ENCODE measurements around the gene SCG3. TPM values are rescaled to one million over a fixed set of nuclear protein-coding genes. Genes with fewer than 3 reads are reported as not detected.
"Not testable (repeated sequence)": the region's sequence is repeated elsewhere in the genome, so short reads cannot be mapped to it uniquely, and the experiment has no call there.

Gene SCG3
- total and polyA plus RNA-seq, 4 donors, result 0.15 TPM; not detected in 3

DNA sequence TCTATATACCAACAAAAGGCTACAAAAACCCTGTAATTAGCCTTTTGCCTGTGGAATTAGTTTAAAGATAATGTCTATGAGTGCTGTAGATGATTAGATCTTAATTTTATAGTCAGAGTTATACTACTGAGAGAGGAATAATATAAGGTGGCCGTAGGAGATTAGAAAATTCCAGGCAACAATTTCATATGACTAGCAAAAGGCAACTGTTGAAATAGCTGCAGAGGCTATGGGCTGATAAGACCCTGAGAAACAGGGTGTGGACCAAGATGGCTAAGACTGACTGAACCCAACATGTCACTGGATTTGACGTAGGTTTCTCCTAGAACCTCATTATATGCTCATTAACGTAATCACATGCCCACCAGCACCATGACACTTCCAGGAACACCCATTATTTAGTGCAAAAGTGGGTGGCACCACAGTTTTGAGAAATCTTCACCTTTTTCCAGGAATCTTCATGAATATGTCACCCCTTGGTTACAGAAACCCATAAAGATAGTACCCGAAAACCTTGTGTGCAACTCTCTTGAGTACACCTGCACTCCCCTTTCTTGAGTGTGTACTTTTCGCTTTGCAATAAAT is 29.1 kb upstream of the SCG3 start:
- 78 to 82% methylated on average over 5 of the region's 5 CpGs for WGBS, 2 donors
- intact Hi-C loops (cut with DNase I), result no loop called here
- ATAC-seq (ENCODE audit: low FRiP score), result no peak

DNA sequence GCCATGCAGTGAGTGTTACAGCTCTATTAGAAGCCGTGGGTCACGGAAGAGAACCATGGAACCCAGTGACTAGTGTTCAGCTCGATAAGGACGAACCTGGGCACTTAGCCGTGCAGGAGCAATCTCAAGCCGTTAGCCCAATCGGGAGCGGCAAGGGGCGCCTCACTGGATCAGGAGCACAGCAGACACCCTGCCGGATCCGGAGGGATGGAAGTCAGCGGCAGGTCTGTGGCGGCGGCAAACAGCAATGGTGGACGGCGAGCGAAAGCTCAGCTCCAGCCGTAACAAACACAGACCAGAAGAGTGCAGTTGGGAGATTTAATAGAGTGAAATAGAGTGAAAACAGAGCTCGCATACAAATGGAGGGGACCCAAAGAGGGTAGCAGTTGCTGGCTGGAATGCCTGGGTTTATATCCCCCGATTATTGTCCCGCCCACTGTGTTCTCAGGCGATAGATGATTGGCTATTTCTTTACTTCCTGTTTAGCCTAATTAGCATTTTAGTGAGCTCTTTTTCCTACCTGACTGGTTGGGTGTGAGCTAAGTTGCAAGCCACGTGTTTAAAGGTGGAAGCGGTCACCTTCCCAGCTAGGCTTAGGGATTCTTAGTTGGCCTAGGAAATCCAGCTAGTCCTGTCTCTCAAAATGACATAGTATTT is 25.8 kb upstream of the SCG3 start:
- intact Hi-C loops (cut with DNase I); DNase-seq; H3K36me3 ChIP-seq (ENCODE audit: control insufficient read depth in 1 of 2, insufficient read depth in 2 of 2, low read length in 1 of 2); H3K27ac ChIP-seq (ENCODE audit: low read depth in 1 of 2, low read length in 2 of 2); H3K27me3 ChIP-seq (ENCODE audit: control insufficient read depth in 1 of 2, insufficient read depth in 2 of 2, low read length in 1 of 2); ATAC-seq (ENCODE audit: low FRiP score); H3K9me3 ChIP-seq (ENCODE audit: control insufficient read depth, low read length); H3K4me1 ChIP-seq (ENCODE audit: control insufficient read depth in 1 of 2, insufficient read depth in 2 of 2, low read length in 2 of 2); H3K4me3 ChIP-seq (ENCODE audit: low read length in 2 of 2): not testable (repeated sequence)
- 92 to 94% methylated on average over 24 of the region's 24 CpGs for WGBS, 2 donors

More for the DNA sequence above, 29.1 kb upstream of the SCG3 start:
- Histone ChIP-seq H3K4me1 (ENCODE audit: control insufficient read depth in 1 of 2, insufficient read depth in 2 of 2, low read length in 2 of 2) (no peaks in the 10 kb centered on the region), H3K36me3 (ENCODE audit: control insufficient read depth in 1 of 2, insufficient read depth in 2 of 2, low read length in 1 of 2) (no peaks in the 10 kb centered on the region), H3K9me3 (ENCODE audit: control insufficient read depth, low read length) (no peaks in the 10 kb centered on the region), H3K4me3 (ENCODE audit: low read length in 2 of 2) (no peak overlapping the region), H3K27me3 (ENCODE audit: control insufficient read depth in 1 of 2, insufficient read depth in 2 of 2, low read length in 1 of 2) (no peaks in the 10 kb centered on the region), H3K27ac (ENCODE audit: low read depth in 1 of 2, low read length in 2 of 2) (no peak overlapping the region)
- DNase-seq, result no peak

DNA sequence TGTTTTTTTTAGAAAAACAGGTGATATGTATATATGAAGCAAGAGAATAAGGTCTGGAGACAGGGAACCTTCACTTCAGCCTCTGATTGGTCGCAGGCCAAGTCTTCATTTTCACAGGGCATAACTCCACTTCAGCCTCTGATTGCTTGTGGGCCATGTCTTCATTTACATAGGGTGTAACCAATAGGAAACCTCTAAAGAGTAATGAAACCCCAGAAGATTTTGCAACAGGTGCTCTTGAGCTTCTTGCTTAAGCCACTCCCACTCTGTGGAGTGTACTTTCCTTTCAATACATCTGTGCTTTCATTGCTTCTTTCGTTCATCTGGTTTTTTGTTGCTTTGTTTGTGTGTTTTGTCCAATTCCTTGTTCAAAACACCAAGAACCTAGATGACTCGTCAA is 22.6 kb upstream of the SCG3 start:
- no peaks in the 10 kb centered on the region for H3K9me3 ChIP-seq (ENCODE audit: control insufficient read depth, low read length)
- no peak overlapping the region for H3K4me3 ChIP-seq (ENCODE audit: low read length in 2 of 2)
- intact Hi-C loops (cut with DNase I), result no loop called here
- WGBS, 2 donors, result 74 to 82% methylated on average over 3 of the region's 3 CpGs
- DNase-seq, result no peak
- H3K27ac ChIP-seq (ENCODE audit: low read depth in 1 of 2, low read length in 2 of 2), result no peak overlapping the region
- no peaks in the 10 kb centered on the region for H3K36me3 ChIP-seq (ENCODE audit: control insufficient read depth in 1 of 2, insufficient read depth in 2 of 2, low read length in 1 of 2)
- ATAC-seq (ENCODE audit: low FRiP score), result no peak
- no peaks in the 10 kb centered on the region for H3K4me1 ChIP-seq (ENCODE audit: control insufficient read depth in 1 of 2, insufficient read depth in 2 of 2, low read length in 2 of 2)
- H3K27me3 ChIP-seq (ENCODE audit: control insufficient read depth in 1 of 2, insufficient read depth in 2 of 2, low read length in 1 of 2), result no peaks in the 10 kb centered on the region

DNA sequence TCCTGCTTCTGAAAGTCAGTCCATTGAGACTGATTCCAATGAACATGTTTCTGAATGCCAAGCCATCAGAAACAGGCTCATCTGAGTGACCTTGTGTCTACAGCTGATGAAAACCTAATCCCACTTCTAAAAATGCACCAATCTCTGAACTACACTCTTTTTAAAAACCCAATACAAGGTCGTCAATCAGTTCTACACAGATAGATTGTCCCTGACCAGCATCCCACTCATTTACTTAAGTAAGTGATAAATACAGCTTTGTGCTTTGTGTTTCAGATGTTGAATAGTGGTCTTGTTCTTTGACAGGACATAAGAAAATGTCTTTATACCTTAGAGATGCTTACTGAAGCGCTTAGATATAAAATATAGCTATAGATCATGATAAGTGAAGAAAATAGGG is 20.2 kb upstream of the SCG3 start:
- DNase-seq (no peak), ATAC-seq (ENCODE audit: low FRiP score) (no peak)
- no peaks in the 10 kb centered on the region for H3K27me3 ChIP-seq (ENCODE audit: control insufficient read depth in 1 of 2, insufficient read depth in 2 of 2, low read length in 1 of 2)
- H3K36me3 ChIP-seq (ENCODE audit: control insufficient read depth in 1 of 2, insufficient read depth in 2 of 2, low read length in 1 of 2), result no peaks in the 10 kb centered on the region
- intact Hi-C loops (cut with DNase I), result no loop called here
- no peak overlapping the region for H3K4me3 ChIP-seq (ENCODE audit: low read length in 2 of 2)
- WGBS, 2 donors, result 81 to 87% methylated on average over 2 of the region's 2 CpGs
- H3K4me1 ChIP-seq (ENCODE audit: control insufficient read depth in 1 of 2, insufficient read depth in 2 of 2, low read length in 2 of 2), result no peaks in the 10 kb centered on the region
- H3K27ac ChIP-seq (ENCODE audit: low read depth in 1 of 2, low read length in 2 of 2), result no peak overlapping the region
- H3K9me3 ChIP-seq (ENCODE audit: control insufficient read depth, low read length), result no peaks in the 10 kb centered on the region

DNA sequence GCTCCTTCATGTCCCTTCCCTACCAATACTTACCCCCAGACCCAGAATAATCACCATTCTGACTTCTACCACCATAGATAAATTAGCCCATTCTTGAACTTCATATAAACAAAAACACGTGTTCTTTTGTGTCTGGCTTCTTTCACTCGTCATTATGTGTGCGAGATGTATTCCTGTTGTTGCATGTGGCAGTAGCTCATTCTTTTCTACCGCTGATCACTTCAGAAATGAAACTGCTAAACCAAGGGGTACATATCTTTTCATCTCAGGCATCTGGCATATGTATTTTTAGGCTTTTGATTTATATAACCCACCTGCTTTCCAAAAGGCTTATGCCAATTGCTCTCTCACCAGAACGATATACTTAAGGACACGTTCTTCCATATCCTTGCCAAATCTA is 13.8 kb upstream of the SCG3 start:
- no peak overlapping the region for H3K27ac ChIP-seq (ENCODE audit: low read depth in 1 of 2, low read length in 2 of 2)
- intact Hi-C loops (cut with DNase I), result no loop called here
- H3K4me1 ChIP-seq (ENCODE audit: control insufficient read depth in 1 of 2, insufficient read depth in 2 of 2, low read length in 2 of 2), result no peaks in the 10 kb centered on the region
- no peak overlapping the region for H3K4me3 ChIP-seq (ENCODE audit: low read length in 2 of 2)
- 57 to 70% methylated on average over 6 of the region's 6 CpGs for WGBS, 2 donors
- no peaks in the 10 kb centered on the region for H3K9me3 ChIP-seq (ENCODE audit: control insufficient read depth, low read length)
- no peak for ATAC-seq (ENCODE audit: low FRiP score)
- no peaks in the 10 kb centered on the region for H3K27me3 ChIP-seq (ENCODE audit: control insufficient read depth in 1 of 2, insufficient read depth in 2 of 2, low read length in 1 of 2)
- H3K36me3 ChIP-seq (ENCODE audit: control insufficient read depth in 1 of 2, insufficient read depth in 2 of 2, low read length in 1 of 2), result no peaks in the 10 kb centered on the region
- no peak for DNase-seq

DNA sequence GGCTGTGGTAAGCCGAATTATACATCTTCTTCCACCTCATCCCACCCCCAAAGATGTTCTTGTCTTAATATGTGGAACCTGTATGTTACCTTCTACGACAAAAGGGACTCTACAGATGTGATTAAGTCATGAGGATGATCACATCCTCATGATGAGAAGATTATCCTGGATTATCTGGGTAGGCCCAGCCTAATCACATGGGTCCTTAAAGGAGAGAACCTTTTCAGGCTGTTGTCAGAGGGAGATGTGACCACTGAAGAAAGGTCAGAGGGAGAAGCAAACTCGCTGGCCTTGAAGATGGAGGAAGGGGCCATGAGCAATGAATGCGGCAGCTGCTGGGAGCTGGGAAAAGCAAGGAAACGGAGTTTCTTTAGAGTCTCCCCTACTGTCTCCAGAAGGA is 12.9 kb upstream of the SCG3 start:
- 76 to 77% methylated on average over 5 of the region's 5 CpGs for WGBS, 2 donors

DNA sequence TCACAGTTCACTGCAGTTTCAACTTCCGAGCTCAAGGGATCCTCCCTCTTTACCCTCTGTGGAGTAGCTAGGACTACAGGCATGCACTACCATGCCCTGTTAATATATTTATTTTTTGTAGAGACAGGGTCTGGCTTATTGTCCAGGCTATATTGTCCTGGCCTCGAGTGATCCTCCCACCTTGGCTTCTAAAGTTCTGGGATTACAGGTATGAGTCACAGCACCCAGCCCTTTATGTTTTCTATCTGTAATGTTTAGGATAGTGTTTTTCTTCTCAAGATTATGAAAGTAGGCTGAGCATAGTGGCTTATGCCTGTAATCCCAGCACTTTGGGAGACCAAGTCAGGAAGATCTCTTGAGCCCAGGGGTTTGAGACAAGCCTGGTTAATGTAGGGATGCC is 11.9 kb upstream of the SCG3 start:
- Histone ChIP-seq H3K27ac (ENCODE audit: low read depth in 1 of 2, low read length in 2 of 2) (no peak overlapping the region), H3K9me3 (ENCODE audit: control insufficient read depth, low read length) (no peaks in the 10 kb centered on the region), H3K4me3 (ENCODE audit: low read length in 2 of 2) (no peak overlapping the region), H3K27me3 (ENCODE audit: control insufficient read depth in 1 of 2, insufficient read depth in 2 of 2, low read length in 1 of 2) (no peaks in the 10 kb centered on the region), H3K36me3 (ENCODE audit: control insufficient read depth in 1 of 2, insufficient read depth in 2 of 2, low read length in 1 of 2) (no peaks in the 10 kb centered on the region), H3K4me1 (ENCODE audit: control insufficient read depth in 1 of 2, insufficient read depth in 2 of 2, low read length in 2 of 2) (no peaks in the 10 kb centered on the region)
- intact Hi-C loops (cut with DNase I), result no loop called here
- no peak for DNase-seq
- WGBS, 2 donors, result 62 to 68% methylated on average over 2 of the region's 2 CpGs
- ATAC-seq (ENCODE audit: low FRiP score), result no peak

More for the DNA sequence above, 12.9 kb upstream of the SCG3 start:
- Histone ChIP-seq H3K27ac (ENCODE audit: low read depth in 1 of 2, low read length in 2 of 2) (no peak overlapping the region), H3K27me3 (ENCODE audit: control insufficient read depth in 1 of 2, insufficient read depth in 2 of 2, low read length in 1 of 2) (no peaks in the 10 kb centered on the region), H3K9me3 (ENCODE audit: control insufficient read depth, low read length) (no peaks in the 10 kb centered on the region), H3K4me1 (ENCODE audit: control insufficient read depth in 1 of 2, insufficient read depth in 2 of 2, low read length in 2 of 2) (no peaks in the 10 kb centered on the region), H3K4me3 (ENCODE audit: low read length in 2 of 2) (no peak overlapping the region), H3K36me3 (ENCODE audit: control insufficient read depth in 1 of 2, insufficient read depth in 2 of 2, low read length in 1 of 2) (no peaks in the 10 kb centered on the region)
- ATAC-seq (ENCODE audit: low FRiP score) (peak; percentile 19), DNase-seq (no peak)
- intact Hi-C loops (cut with DNase I), result no loop called here

DNA sequence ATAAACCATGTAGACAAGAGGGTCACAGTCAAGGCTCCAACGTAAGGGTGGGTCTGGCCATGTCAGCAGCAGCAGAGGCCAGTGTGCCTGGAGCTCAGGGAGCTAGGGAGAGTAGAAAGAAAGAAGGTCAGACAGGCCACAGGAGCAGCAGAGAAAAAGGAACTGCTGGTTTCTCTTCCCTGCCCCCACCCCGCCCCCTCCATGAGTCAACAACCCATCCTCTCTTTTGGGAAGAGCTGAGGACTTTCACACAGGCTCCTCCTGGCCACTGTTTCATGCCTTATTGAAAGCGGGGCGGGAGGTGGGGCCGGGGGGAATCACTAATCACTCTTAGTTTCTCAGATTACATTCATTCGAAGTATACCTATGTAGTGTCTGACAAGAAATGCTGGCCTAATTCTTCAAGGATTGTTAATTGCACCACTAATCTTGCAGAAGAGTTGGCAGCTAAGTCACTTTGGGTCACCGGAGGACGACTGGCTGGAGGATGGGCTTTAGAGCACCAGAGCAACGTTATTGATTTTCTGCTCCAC is 9.1 kb upstream of the SCG3 start:
- Histone ChIP-seq H3K9me3 (ENCODE audit: control insufficient read depth, low read length) (peaks cover 2% of the 10 kb centered on the region), H3K36me3 (ENCODE audit: control insufficient read depth in 1 of 2, insufficient read depth in 2 of 2, low read length in 1 of 2) (no peaks in the 10 kb centered on the region), H3K4me3 (ENCODE audit: low read length in 2 of 2) (no peak overlapping the region), H3K27ac (ENCODE audit: low read depth in 1 of 2, low read length in 2 of 2) (no peak overlapping the region), H3K27me3 (ENCODE audit: control insufficient read depth in 1 of 2, insufficient read depth in 2 of 2, low read length in 1 of 2) (no peaks in the 10 kb centered on the region), H3K4me1 (ENCODE audit: control insufficient read depth in 1 of 2, insufficient read depth in 2 of 2, low read length in 2 of 2) (no peaks in the 10 kb centered on the region)
- no peak for DNase-seq
- intact Hi-C loops (cut with DNase I), result no loop called here
- 16 to 18% methylated on average over 9 of the region's 9 CpGs for WGBS, 2 donors
- no peak for ATAC-seq (ENCODE audit: low FRiP score)
